ENCODE measurements around the gene SCLT1. TPM values are rescaled to one million over a fixed set of nuclear protein-coding genes. Genes with fewer than 3 reads are reported as not detected.
A peak's percentile ranks its signal among the peaks of the same experiment; 100 is the strongest.

Gene SCLT1
- total RNA-seq, 1 donor from 2014 or later = 25.4 TPM

GRCh38 chr4:128866269-128866668, 227.1 kb downstream of the SCLT1 start:
- no peak overlapping the region for H3K27ac Mint-ChIP-seq
- intact Hi-C loops (cut with micrococcal nuclease) = no loop called here

GRCh38 chr4:128865132-128865531, 228.2 kb downstream of the SCLT1 start:
- Mint-ChIP-seq H3K4me3 (no peak overlapping the region), H3K27me3 (no peaks in the 10 kb centered on the region), H3K4me1 (peaks cover 36% of the 10 kb centered on the region), H3K9me3 (no peaks in the 10 kb centered on the region), H3K27ac (no peak overlapping the region), H3K36me3 (ENCODE audit: low read depth) (peaks cover 60% of the 10 kb centered on the region)
- peak; percentile 50 for DNase-seq
- intact Hi-C loops (cut with micrococcal nuclease) = no loop called here

More at GRCh38 chr4:128866269-128866668, 227.1 kb downstream of the SCLT1 start:
- Mint-ChIP-seq H3K4me3 (no peak overlapping the region), H3K9me3 (no peaks in the 10 kb centered on the region), H3K36me3 (ENCODE audit: low read depth) (peaks cover 62% of the 10 kb centered on the region), H3K4me1 (peaks cover 27% of the 10 kb centered on the region), H3K27me3 (no peaks in the 10 kb centered on the region)
- DNase-seq = peak; percentile 39

DNA sequence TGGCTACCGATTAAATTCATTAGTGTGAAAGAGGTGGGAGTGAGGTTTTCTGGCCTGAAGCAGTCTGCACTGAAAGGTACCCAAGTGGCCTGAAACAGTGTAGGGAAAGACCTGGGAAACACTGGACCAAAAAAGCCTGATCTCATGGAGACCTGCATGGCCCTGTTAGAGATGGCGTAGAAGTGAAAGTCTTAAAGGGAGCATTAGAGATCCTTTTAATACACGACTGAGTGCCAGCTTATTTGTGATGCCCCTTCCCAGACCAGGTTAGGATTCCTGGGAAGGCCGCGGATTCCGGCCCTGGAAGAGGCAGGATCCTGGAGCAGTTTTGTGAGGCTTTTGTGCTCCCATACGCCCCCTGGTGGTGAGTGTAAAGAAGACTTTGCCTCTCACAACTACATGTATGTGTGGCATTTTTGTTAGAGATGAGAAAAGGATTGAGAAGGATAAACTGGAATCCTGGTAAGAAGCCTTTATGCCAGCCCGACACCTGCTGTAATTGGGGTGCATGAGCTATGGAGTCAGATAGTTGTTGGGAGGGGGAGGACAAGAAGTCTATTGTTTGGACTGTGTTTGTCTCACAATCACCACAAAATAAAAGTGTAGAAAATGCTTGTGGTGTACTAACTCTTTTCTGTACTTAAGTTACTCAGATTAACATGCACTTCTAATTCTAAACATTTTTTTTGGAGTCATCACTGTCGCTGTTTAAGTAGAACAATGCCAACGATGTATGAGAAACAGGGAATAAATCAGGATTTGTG, 229.8 kb downstream of the SCLT1 start:
- DNase-seq = peak; percentile 88
- Mint-ChIP-seq H3K4me1 (peaks cover 44% of the 10 kb centered on the region), H3K27me3 (no peaks in the 10 kb centered on the region), H3K27ac (peak overlapping the region; percentile 86), H3K9me3 (no peaks in the 10 kb centered on the region), H3K4me3 (peak overlapping the region; percentile 42), H3K36me3 (ENCODE audit: low read depth) (peaks cover 59% of the 10 kb centered on the region)
- intact Hi-C loops (cut with micrococcal nuclease) = loop anchor here (1.0 to 5.0 kb wide), 6 partner anchors 51 to 673 kb away; partner anchors contain the start of genes PGRMC2 and SCLT1

- H3K36me3 Mint-ChIP-seq (ENCODE audit: low read depth) = peaks cover 59% of the 10 kb centered on the region
- intact Hi-C loops (cut with micrococcal nuclease) = loop anchor here (1.0 to 5.0 kb wide), 7 partner anchors 8 to 672 kb away; partner anchors contain the start of genes PGRMC2 and SCLT1
Measured at GRCh38 chr4:128862608-128863311, 230.6 kb downstream of the SCLT1 start.

DNA sequence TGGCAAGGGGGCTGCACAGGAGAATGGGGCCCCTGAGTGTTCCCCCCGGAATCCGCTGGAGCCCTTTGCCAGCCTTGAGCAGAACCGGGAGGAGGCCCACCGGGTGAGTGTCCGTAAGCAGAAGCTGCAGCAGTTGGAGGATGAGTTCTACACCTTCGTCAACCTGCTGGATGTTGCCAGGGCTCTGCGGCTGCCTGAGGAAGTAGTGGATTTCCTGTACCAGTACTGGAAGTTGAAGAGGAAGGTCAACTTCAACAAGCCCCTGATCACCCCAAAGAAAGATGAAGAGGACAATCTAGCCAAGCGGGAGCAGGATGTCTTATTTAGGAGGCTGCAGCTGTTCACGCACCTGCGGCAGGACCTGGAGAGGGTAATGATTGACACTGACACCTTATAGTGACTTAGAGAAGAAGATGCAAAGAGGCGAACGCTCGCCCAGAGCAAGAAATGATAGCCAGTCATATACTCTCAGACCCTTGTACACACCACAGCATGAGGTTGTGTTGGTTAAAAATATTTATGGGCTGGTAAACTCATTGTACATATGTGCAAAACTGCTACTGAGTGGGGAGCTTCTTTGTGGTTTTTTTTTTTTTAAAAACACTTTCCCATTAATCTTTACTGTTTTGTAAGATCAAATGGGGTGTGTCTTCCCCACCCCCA, 231.4 kb downstream of the SCLT1 start:
- Mint-ChIP-seq H3K36me3 (ENCODE audit: low read depth) (peaks cover 59% of the 10 kb centered on the region), H3K9me3 (no peaks in the 10 kb centered on the region), H3K4me3 (peak overlapping the region; percentile 61)

More at GRCh38 chr4:128862608-128863311, 230.6 kb downstream of the SCLT1 start:
- DNase-seq = peak; percentile 73
- Mint-ChIP-seq H3K4me1 (peaks cover 46% of the 10 kb centered on the region), H3K27me3 (no peaks in the 10 kb centered on the region), H3K9me3 (no peaks in the 10 kb centered on the region), H3K27ac (peak overlapping the region; percentile 86), H3K4me3 (peak overlapping the region; percentile 42)

GRCh38 chr4:128859887-128860677, 233.3 kb downstream of the SCLT1 start:
- intact Hi-C loops (cut with micrococcal nuclease) = loop anchor here (5.0 kb wide), 1 partner anchor 573 kb away; the partner anchor contains the start of gene PGRMC2
- DNase-seq = no peak
- H3K27ac Mint-ChIP-seq = peak overlapping the region; percentile 72
- peaks cover 62% of the 10 kb centered on the region for H3K36me3 Mint-ChIP-seq (ENCODE audit: low read depth)
- no peaks in the 10 kb centered on the region for H3K27me3 Mint-ChIP-seq
- H3K9me3 Mint-ChIP-seq = no peaks in the 10 kb centered on the region
- peaks cover 47% of the 10 kb centered on the region for H3K4me1 Mint-ChIP-seq
- no peak overlapping the region for H3K4me3 Mint-ChIP-seq

More for the DNA sequence above, 231.4 kb downstream of the SCLT1 start:
- Mint-ChIP-seq H3K27ac (peak overlapping the region; percentile 86), H3K4me1 (peaks cover 46% of the 10 kb centered on the region), H3K27me3 (no peaks in the 10 kb centered on the region)
- intact Hi-C loops (cut with micrococcal nuclease) = loop anchor here (1.0 to 5.0 kb wide), 4 partner anchors 8 to 671 kb away; partner anchors contain the start of genes PGRMC2 and SCLT1
- peak; percentile 68 for DNase-seq

DNA sequence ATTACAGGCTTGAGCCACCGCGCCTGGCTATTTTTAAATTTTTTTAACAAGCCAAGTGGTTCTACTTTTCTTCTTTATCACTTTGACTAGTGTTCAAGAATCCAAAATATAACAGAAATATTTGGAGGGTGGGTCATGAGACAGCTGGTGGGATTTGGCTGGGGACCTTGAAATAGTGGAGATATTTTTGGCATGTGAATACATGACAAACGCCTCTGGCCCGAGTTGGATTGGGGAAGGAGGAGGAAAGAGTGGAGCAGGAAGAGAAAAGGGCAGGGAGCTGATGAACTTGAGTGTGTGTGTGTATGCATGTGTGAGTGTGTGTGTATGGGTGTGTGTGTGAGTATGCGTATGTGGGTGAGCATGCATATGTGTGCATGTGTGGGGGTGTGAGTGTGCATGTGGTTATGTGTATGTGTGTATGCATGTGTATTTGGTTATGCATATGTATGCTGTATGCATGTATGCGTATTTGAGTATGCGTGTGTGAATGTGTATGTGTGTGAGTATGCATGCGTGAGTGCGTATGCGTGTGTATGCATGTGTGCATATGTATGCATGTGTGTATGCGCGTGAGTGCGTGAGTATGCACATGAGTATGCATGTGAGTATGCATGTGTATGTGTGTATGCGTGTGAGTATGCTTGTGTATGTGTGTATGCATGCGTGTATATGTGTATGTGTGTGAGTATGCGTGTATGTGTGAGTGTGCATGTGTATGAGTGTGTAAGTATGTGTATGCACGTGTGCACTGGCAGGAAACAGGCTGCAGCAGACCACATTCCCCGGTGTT, 234.3 kb downstream of the SCLT1 start:
- no peaks in the 10 kb centered on the region for H3K9me3 Mint-ChIP-seq
- H3K4me1 Mint-ChIP-seq = peaks cover 56% of the 10 kb centered on the region
- H3K27me3 Mint-ChIP-seq = no peaks in the 10 kb centered on the region
- H3K4me3 Mint-ChIP-seq = no peak overlapping the region
- intact Hi-C loops (cut with micrococcal nuclease) = no loop called here
- DNase-seq = no peak
- H3K36me3 Mint-ChIP-seq (ENCODE audit: low read depth) = peaks cover 68% of the 10 kb centered on the region
- peak overlapping the region; percentile 72 for H3K27ac Mint-ChIP-seq

GRCh38 chr4:128856246-128856645, 237.1 kb downstream of the SCLT1 start:
- peaks cover 73% of the 10 kb centered on the region for H3K36me3 Mint-ChIP-seq (ENCODE audit: low read depth)
- intact Hi-C loops (cut with micrococcal nuclease) = no loop called here
- H3K27ac Mint-ChIP-seq = no peak overlapping the region
- no peaks in the 10 kb centered on the region for H3K9me3 Mint-ChIP-seq
- DNase-seq = no peak
- no peaks in the 10 kb centered on the region for H3K27me3 Mint-ChIP-seq
- peaks cover 42% of the 10 kb centered on the region for H3K4me1 Mint-ChIP-seq
- H3K4me3 Mint-ChIP-seq = no peak overlapping the region

DNA sequence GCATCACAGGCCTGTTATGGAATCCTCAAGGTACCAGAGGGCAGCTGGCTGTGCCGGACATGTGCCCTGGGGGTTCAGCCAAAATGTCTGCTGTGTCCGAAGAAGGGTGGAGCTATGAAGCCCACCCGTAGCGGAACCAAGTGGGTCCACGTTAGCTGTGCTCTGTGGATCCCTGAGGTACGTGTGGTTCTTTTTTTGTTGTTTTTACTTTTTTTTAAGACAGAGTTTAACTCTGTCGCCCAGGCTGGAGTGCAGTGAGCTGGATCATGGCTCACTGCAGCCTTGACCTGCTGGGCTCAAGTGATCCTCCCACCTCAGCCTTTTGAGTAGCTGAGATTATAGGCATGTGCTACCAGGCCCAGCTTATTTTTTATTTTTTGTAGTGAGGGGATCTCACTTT, 237.7 kb downstream of the SCLT1 start:
- Mint-ChIP-seq H3K27me3 (no peaks in the 10 kb centered on the region), H3K4me1 (peaks cover 38% of the 10 kb centered on the region), H3K9me3 (no peaks in the 10 kb centered on the region), H3K27ac (no peak overlapping the region), H3K36me3 (ENCODE audit: low read depth) (peaks cover 72% of the 10 kb centered on the region), H3K4me3 (no peak overlapping the region)
- no peak for DNase-seq
- intact Hi-C loops (cut with micrococcal nuclease) = no loop called here

- DNase-seq = peak; percentile 79
- Mint-ChIP-seq H3K27ac (peak overlapping the region; percentile 79), H3K4me3 (peak overlapping the region; percentile 73), H3K4me1 (peaks cover 28% of the 10 kb centered on the region), H3K27me3 (no peaks in the 10 kb centered on the region), H3K36me3 (ENCODE audit: low read depth) (peaks cover 72% of the 10 kb centered on the region), H3K9me3 (no peaks in the 10 kb centered on the region)
- intact Hi-C loops (cut with micrococcal nuclease) = loop anchor here (1.0 kb wide), 1 partner anchor 8 kb away; no protein-coding TSS in a partner anchor
Measured at GRCh38 chr4:128854433-128854832, 238.9 kb downstream of the SCLT1 start.

DNA sequence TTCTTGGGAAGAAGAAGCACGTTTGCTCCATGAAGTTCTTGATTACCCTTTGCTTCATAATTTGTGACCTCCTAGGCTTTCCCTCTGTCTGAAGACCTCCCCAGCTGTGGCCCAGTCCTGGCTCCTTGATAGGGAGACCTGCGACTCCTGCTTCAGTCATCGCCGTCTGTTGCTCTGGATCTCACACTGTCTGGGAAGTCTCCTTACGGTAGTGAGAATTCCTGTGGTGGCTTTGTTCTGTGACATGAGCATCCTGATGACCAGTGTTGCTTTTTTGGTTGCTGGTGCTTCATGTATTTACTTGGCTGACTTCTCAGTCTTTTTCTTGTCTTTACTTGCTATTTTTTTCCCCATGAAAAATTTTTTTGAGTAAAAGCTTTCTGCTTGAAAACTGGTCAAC, 239.6 kb downstream of the SCLT1 start:
- Mint-ChIP-seq H3K27ac (peak overlapping the region; percentile 79), H3K27me3 (no peaks in the 10 kb centered on the region), H3K9me3 (no peaks in the 10 kb centered on the region), H3K4me3 (peak overlapping the region; percentile 73), H3K36me3 (ENCODE audit: low read depth) (peaks cover 72% of the 10 kb centered on the region), H3K4me1 (peaks cover 22% of the 10 kb centered on the region)
- intact Hi-C loops (cut with micrococcal nuclease) = loop anchor here (1.0 kb wide), 1 partner anchor 9 kb away; no protein-coding TSS in a partner anchor
- no peak for DNase-seq

GRCh38 chr4:128850252-128850651, 243.1 kb downstream of the SCLT1 start:
- H3K27me3 Mint-ChIP-seq = no peaks in the 10 kb centered on the region
- no peak for DNase-seq
- H3K4me1 Mint-ChIP-seq = peaks cover 22% of the 10 kb centered on the region
- no peaks in the 10 kb centered on the region for H3K9me3 Mint-ChIP-seq
- H3K36me3 Mint-ChIP-seq (ENCODE audit: low read depth) = peaks cover 74% of the 10 kb centered on the region
- peak overlapping the region; percentile 48 for H3K27ac Mint-ChIP-seq
- H3K4me3 Mint-ChIP-seq = no peak overlapping the region
- intact Hi-C loops (cut with micrococcal nuclease) = no loop called here
